ENCODE data around the gene NAXD. TPM values are rescaled to one million over a fixed set of nuclear protein-coding genes. Genes with fewer than 3 reads are reported as not detected.

NAXD gene
- total RNA-seq, 1 donor from 2014 or later = 25.8 TPM

GRCh38 chr13:110663491-110663890 lies 48.1 kb downstream of the NAXD start:
- Mint-ChIP-seq H3K27ac (ENCODE audit: unreplicated experiment) (no peak overlapping the region), H3K36me3 (ENCODE audit: low read depth, unreplicated experiment) (peaks cover 68% of the 10 kb centered on the region), H3K4me1 (ENCODE audit: low read depth, unreplicated experiment) (no peaks in the 10 kb centered on the region), H3K4me3 (ENCODE audit: unreplicated experiment) (no peak overlapping the region), H3K9me3 (ENCODE audit: unreplicated experiment) (peaks cover 21% of the 10 kb centered on the region), H3K27me3 (ENCODE audit: low read depth, unreplicated experiment) (peaks cover 2% of the 10 kb centered on the region)
- no peak overlapping the region for H2AFZ ChIP-seq (ENCODE audit: low read depth, low read length)
- H3K27ac ChIP-seq (ENCODE audit: low read depth, low read length) = no peak overlapping the region
- H3K4me1 ChIP-seq (ENCODE audit: insufficient read depth, low read length) = no peaks in the 10 kb centered on the region
- H3K4me2 ChIP-seq (ENCODE audit: low read length) = no peak overlapping the region
- TF ChIP-seq EZH2 (IDR thresholded peaks at IDR 0.05; ENCODE audit: insufficient read depth, low read length) (no peak), CTCF (IDR thresholded peaks at IDR 0.05; ENCODE audit: insufficient read depth, low read depth, low read length) (no peak)
- FAIRE-seq (no peak), DNase-seq (ENCODE audit: low read depth) (no peak)
- no peak overlapping the region for H3K4me3 ChIP-seq (ENCODE audit: insufficient read depth, low read depth, low read length)
- H4K20me1 ChIP-seq (ENCODE audit: insufficient read depth, low read length) = peaks cover 2% of the 10 kb centered on the region
- H3K79me2 ChIP-seq (ENCODE audit: insufficient read depth, low read length) = no peaks in the 10 kb centered on the region
- peaks cover 35% of the 10 kb centered on the region for H3K36me3 ChIP-seq (ENCODE audit: insufficient read depth, low read length)
- no peaks in the 10 kb centered on the region for H3K9me3 ChIP-seq (ENCODE audit: insufficient read depth, low read depth, low read length)
- no peak overlapping the region for H3K9ac ChIP-seq (ENCODE audit: low read length)
- H3K27me3 ChIP-seq (ENCODE audit: insufficient read depth, low read length) = no peaks in the 10 kb centered on the region

GRCh38 chr13:110664041-110664440 lies 48.7 kb downstream of the NAXD start:
- Mint-ChIP-seq H3K4me1 (ENCODE audit: low read depth, unreplicated experiment) (no peaks in the 10 kb centered on the region), H3K9me3 (ENCODE audit: unreplicated experiment) (peaks cover 20% of the 10 kb centered on the region), H3K27ac (ENCODE audit: unreplicated experiment) (no peak overlapping the region), H3K36me3 (ENCODE audit: low read depth, unreplicated experiment) (peaks cover 67% of the 10 kb centered on the region), H3K27me3 (ENCODE audit: low read depth, unreplicated experiment) (peaks cover 2% of the 10 kb centered on the region), H3K4me3 (ENCODE audit: unreplicated experiment) (no peak overlapping the region)
- H3K4me1 ChIP-seq (ENCODE audit: insufficient read depth, low read length) = no peaks in the 10 kb centered on the region
- TF ChIP-seq EZH2 (IDR thresholded peaks at IDR 0.05; ENCODE audit: insufficient read depth, low read length) (no peak), CTCF (IDR thresholded peaks at IDR 0.05; ENCODE audit: insufficient read depth, low read depth, low read length) (no peak)
- H3K9me3 ChIP-seq (ENCODE audit: insufficient read depth, low read depth, low read length) = no peaks in the 10 kb centered on the region
- H2AFZ ChIP-seq (ENCODE audit: low read depth, low read length) = no peak overlapping the region
- H3K36me3 ChIP-seq (ENCODE audit: insufficient read depth, low read length) = peaks cover 35% of the 10 kb centered on the region
- no peak for FAIRE-seq
- H3K4me2 ChIP-seq (ENCODE audit: low read length) = no peak overlapping the region
- H3K27me3 ChIP-seq (ENCODE audit: insufficient read depth, low read length) = no peaks in the 10 kb centered on the region
- H3K4me3 ChIP-seq (ENCODE audit: insufficient read depth, low read depth, low read length) = no peak overlapping the region
- H3K79me2 ChIP-seq (ENCODE audit: insufficient read depth, low read length) = no peaks in the 10 kb centered on the region
- peaks cover 2% of the 10 kb centered on the region for H4K20me1 ChIP-seq (ENCODE audit: insufficient read depth, low read length)
- DNase-seq (ENCODE audit: low read depth) = no peak
- H3K27ac ChIP-seq (ENCODE audit: low read depth, low read length) = no peak overlapping the region
- no peak overlapping the region for H3K9ac ChIP-seq (ENCODE audit: low read length)

- no peaks in the 10 kb centered on the region for H3K79me2 ChIP-seq (ENCODE audit: insufficient read depth, low read length)
- no peak overlapping the region for H3K4me3 Mint-ChIP-seq (ENCODE audit: unreplicated experiment)
- no peak for FAIRE-seq
- H4K20me1 ChIP-seq (ENCODE audit: insufficient read depth, low read length) = peaks cover 2% of the 10 kb centered on the region
- no peak overlapping the region for H2AFZ ChIP-seq (ENCODE audit: low read depth, low read length)
- peaks cover 2% of the 10 kb centered on the region for H3K27me3 Mint-ChIP-seq (ENCODE audit: low read depth, unreplicated experiment)
- no peaks in the 10 kb centered on the region for H3K27me3 ChIP-seq (ENCODE audit: insufficient read depth, low read length)
- peaks cover 35% of the 10 kb centered on the region for H3K36me3 ChIP-seq (ENCODE audit: insufficient read depth, low read length)
- no peak overlapping the region for H3K4me2 ChIP-seq (ENCODE audit: low read length)
- no peak overlapping the region for H3K27ac Mint-ChIP-seq (ENCODE audit: unreplicated experiment)
- no peak overlapping the region for H3K27ac ChIP-seq (ENCODE audit: low read depth, low read length)
- H3K36me3 Mint-ChIP-seq (ENCODE audit: low read depth, unreplicated experiment) = peaks cover 67% of the 10 kb centered on the region
- DNase-seq (ENCODE audit: low read depth) = no peak
- H3K9ac ChIP-seq (ENCODE audit: low read length) = no peak overlapping the region
- no peaks in the 10 kb centered on the region for H3K4me1 Mint-ChIP-seq (ENCODE audit: low read depth, unreplicated experiment)
- no peaks in the 10 kb centered on the region for H3K9me3 ChIP-seq (ENCODE audit: insufficient read depth, low read depth, low read length)
- peaks cover 13% of the 10 kb centered on the region for H3K9me3 Mint-ChIP-seq (ENCODE audit: unreplicated experiment)
- no peaks in the 10 kb centered on the region for H3K4me1 ChIP-seq (ENCODE audit: insufficient read depth, low read length)
- TF ChIP-seq CTCF (IDR thresholded peaks at IDR 0.05; ENCODE audit: insufficient read depth, low read depth, low read length) = no peak
- TF ChIP-seq EZH2 (IDR thresholded peaks at IDR 0.05; ENCODE audit: insufficient read depth, low read length) = no peak
- H3K4me3 ChIP-seq (ENCODE audit: insufficient read depth, low read depth, low read length) = no peak overlapping the region
Measured at GRCh38 chr13:110664673-110665072, 49.3 kb downstream of the NAXD start.
